Hippocampal formation (tissue), 2 donors: ENCODE results near the gene NOTCH2.

ENCODE experiments used
- DNase-seq, 2 donors: peaks; one replicate each; lab custom pipeline; 2025; lab: John Stamatoyannopoulos, UW

Gene NOTCH2

DNA sequence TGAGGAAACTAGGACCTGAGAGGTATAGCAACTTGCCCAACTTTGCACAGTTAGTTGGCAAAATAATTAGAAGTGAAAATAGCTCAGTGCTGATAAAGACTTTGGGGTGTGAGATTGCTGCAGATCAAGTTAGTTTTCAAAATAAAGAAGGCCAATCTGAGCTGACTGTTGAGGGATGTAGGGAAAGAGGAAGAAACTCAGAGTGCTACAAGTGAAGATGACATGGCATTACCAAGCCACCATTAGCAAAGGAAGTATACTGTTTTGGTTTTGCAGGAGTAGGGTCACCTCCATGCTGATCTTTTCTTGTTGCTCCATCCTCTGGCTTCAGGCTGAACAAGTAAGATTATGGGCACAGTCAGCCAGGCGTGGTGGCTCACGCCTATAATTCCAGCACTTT lies 94.5 kb downstream of the NOTCH2 start:
- no peak for DNase-seq

DNA sequence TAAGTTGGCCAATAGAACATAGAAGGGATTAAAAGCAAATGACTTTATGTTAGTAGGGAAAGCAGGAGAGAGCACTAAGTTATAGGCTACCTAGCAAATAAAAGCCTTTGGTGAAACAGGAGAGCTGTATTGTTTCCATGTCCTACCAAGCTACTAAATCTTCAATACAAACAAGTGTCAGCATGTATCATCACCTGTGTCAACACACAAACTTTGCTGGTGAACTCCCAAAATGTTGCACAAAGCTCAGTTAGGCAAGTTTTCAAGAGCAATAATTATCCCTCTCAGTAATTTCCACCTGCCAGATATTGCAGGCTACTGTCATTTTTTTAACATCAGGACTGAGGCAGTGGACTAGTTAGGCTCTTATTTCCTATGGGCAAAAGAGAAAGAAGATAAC lies 95.4 kb downstream of the NOTCH2 start:
- no peak for DNase-seq

GRCh38 chr1:119971710-119972570 lies 97.5 kb downstream of the NOTCH2 start:
- no peak for DNase-seq

GRCh38 chr1:119968601-119969000 lies 100.9 kb downstream of the NOTCH2 start:
- no peak for DNase-seq

DNA sequence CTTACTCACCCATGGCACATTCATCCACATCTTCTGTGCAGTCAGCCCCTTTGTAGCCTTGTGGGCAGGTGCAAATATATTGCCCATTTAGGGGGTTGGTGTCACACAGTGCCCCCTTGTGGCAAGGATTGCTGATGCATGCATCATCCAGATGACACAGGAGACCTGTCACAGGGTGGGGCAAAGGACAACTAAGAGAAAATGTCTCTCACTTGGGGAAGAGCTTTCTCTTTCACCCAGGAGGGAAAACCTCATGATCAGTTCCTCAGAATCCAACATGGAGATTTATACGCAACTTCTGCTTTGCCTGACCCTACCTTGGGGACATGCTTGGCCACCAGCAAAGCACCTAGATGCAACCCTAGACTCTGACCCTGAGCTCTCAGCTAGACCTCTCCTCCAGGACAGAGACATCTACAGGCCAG lies 101.4 kb downstream of the NOTCH2 start:
- DNase-seq, result peak in 1 of 2 donors; percentile 17

DNA sequence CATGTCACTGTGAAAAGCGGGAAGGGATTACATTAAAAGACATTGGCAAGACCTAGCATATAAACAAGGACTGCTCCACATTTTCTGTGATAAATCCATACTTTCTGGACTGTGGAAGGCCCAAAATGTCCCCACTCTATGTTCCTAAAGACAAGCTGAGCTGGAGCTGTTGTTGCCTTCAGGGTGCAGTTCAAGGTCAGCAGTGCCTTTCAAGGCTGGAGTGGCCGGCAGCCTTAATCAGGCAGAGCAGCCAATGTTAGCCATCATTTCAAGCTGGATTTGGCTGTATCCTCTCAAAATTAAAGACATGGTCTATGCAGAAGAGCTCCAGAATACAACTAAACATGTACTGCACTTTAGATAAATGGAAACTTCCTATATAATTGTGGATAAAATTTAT lies 102.8 kb downstream of the NOTCH2 start:
- DNase-seq, result no peak

DNA sequence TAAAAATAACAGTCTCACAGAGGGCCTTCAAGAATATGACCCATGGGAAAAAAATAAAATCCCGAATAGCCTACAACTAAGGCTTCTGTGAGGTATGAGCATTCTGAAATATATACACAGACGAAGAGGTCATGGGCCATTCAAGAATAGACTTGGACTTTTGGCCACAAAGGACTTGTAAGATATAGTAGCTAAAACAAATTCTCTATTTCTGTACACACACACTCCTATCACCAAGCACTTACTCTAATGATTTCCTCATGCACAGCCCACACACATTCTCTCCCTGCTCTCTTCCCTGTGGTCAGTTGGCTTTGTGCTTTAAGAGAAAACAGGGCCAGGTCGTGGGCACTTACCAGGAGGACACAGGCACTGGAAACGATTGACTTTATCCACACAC lies 103.4 kb downstream of the NOTCH2 start:
- DNase-seq, result no peak

DNA sequence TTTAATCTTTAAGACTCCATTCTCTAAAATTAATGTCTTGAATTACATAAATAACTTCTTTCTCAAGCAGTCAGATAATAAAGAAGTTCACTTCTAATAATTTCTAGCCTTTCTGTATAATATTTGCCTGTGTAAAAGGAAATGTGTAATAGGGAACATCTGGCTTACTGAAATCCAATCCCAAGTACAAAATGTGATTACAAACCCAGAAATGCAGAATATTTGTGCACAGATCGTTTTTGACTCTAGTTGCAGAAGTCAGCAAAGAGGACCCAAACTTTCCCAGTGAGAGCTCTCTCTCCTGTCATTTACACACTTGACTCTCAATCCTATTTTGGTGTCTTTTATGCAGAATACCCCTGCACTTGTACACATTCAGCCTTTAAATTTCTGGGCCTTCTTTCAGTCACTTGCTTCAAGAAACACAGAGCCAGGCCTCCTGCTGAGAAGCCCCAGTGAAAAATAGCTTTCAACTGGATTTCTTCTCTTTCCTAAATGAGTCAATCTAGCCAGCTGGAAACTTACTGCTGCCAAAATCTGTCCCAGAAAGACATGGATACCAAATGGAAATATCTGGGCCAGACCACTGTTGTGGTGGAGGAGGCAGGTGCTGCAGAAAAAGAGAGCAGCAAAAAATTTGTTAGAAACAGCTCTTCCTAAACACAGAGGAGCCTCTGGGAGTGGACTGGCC lies 104.6 kb downstream of the NOTCH2 start:
- peak in 1 of 2 donors; percentile 63 for DNase-seq

- peak in 1 of 2 donors; percentile 18 for DNase-seq
Measured at GRCh38 chr1:119962296-119962968, 107.0 kb downstream of the NOTCH2 start.

DNA sequence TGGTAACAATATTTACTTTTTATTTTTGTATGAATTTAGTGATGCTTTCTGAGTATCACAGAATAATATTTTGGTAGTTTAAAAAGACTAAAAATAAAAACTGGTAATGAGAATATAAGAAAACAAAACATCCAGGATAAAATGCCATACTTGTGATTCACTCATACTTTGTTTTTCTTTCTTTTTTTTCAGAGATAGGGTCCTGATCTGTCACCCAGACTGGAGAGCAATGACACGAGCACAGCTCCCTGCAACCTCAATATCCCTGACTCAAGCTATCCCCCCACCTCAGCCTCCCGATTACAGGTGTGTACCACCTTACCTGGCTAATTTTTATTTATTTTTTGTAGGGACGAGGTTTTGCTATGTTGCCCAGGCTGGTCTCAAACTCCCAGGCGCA lies 109.0 kb downstream of the NOTCH2 start:
- DNase-seq, result no peak

- DNase-seq, result no peak
Measured at GRCh38 chr1:119959268-119960220, 109.9 kb downstream of the NOTCH2 start.

GRCh38 chr1:119958223-119958622 lies 111.2 kb downstream of the NOTCH2 start:
- DNase-seq, result no peak

- DNase-seq, result no peak
Measured at GRCh38 chr1:119956306-119956705, 113.2 kb downstream of the NOTCH2 start.

DNA sequence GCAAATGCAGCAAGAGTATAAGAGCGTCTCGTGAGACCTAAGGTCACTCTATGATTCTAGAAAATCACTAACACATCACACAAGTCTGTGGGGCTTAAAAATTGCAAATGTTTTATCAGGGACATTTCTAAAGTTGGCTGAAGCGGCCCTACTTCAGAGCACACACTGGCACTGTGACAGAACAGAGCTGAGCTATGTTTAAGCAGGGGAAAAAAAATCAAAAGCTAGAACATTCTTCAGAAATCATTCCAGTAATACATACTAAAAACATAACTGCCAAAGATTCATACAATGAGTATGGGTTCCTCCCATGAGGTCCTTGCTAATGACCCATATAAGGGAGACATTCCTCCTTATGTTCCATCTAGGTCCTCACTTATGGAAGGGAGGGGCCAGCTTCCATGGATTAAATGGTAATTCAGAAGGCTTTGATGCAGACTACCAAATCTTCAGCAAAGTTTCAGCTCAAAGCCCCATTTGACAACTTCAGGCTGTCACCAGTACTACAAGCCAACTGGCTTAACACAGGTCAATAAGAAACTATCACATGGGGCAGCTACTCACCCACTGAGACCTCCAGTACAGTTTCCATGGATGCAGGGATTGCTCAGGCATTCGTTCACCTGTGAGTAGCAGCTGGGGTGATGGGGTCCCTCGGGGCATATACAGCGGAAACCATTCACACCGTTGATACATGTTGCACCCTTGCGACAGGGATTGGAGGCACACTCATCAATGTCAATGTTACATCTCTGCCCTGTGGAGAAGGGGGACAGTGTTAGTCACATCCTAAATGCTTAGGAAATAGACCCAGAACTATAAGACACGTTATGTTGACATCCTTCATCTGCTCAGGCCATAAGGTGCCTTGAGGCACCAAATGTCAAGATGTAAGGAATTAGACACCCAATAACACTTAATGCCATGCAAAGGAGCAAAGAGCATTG lies 114.7 kb downstream of the NOTCH2 start:
- DNase-seq, result no peak

DNA sequence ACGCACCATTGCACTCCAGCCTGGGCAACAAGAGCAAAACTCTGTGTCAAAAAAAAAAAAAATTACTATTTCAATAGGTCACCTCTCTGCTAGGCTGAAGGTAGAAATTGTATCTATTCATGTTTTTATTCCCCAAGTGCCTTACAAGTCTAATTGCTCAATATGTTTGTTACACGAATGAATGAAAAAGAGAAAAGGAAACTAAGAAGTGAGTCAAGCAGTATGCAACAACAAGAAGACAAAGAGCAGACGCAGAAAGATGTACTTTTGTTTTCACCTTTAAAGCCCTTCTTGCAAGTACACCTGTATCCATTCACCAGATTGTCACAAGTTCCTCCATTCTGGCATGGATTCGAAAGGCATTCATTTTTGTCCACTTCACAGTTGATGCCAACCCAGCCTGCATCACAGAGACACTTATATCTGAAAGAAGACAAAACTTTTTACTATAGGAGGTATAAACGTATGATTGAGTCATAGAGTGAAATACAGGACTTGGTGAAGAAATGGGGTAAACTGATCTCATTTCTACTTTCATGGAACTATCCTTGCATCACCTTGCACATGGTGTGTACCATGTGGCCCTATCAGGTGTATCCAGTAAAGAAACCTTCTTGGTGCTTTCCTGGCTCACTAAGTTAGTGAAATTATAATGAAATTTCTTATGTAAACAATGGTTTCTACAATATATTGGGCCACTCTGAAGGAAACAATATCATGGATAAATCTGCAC lies 116.0 kb downstream of the NOTCH2 start:
- DNase-seq, result no peak

DNA sequence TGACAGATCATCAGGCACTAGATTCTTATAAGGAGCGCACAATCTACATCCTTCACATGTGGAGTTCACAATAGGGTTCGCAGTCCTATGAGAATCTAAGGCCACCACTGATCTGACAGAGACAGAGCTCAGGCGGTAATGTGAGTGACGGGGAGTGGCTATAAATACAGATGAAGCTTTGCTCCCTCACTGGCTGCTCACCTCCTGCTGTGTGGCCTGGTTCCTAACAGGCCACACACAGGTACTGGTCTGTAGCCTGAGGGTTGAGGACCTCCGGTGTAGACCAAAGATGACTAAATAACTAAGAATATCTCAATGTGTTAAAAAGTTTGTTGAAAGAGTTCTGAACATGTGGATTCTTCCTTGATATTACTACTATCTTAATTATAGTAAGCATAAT lies 117.0 kb downstream of the NOTCH2 start:
- DNase-seq, result no peak

DNA sequence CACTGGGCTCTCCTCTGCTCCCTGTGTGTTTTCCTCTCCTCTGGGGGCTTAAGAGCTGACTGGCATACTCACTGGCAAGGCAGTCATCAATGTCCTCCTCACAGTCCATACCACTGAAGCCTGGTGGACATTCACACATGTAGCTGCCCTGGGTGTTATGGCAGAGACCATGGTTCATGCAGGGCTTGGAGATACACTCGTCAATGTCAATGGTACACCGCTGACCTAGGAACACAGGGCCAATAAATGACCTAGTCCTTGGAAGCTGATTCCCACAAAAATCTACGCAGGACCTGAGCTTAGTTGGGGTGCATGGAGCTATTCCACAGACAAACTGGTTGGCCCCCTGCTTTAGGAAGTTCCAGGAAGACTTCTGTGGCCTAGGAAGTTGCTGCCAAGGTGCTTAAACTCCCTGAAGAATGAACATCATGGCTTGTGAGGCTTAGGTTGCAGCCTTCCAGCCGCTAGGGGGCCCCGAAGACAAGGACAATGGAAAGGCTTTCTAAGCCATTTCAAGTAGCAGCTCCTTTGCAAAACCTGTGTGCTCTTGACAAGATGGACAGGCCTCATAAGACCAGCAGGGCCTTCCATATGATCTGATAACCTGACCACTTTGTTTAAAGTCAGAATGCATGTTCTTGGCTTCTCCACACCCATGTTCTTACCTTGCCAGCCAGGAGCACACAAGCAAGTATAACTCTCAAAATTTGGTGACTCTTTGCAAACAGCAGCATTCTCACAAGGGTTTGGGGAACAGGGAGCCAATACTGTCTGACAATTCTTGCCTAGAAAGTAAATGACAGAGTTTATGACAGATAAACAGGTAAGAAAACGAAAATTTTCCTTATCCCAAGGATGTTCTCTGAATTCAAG lies 120.9 kb downstream of the NOTCH2 start:
- DNase-seq, result peak; percentile 54 to 62

- DNase-seq, result peak in 1 of 2 donors; percentile 33
Measured at GRCh38 chr1:119947468-119947867, 122.0 kb downstream of the NOTCH2 start.

GRCh38 chr1:119946724-119947123 lies 122.7 kb downstream of the NOTCH2 start:
- DNase-seq, result no peak
